Measurements from ENCODE around the gene TSPAN32. TPM values are rescaled to one million over a fixed set of nuclear protein-coding genes. Genes with fewer than 3 reads are reported as not detected.

The TSPAN32 gene
- total RNA-seq, 3 donors from 2014 or later: 2.9 to 4.6 (median 4.3) TPM

DNA sequence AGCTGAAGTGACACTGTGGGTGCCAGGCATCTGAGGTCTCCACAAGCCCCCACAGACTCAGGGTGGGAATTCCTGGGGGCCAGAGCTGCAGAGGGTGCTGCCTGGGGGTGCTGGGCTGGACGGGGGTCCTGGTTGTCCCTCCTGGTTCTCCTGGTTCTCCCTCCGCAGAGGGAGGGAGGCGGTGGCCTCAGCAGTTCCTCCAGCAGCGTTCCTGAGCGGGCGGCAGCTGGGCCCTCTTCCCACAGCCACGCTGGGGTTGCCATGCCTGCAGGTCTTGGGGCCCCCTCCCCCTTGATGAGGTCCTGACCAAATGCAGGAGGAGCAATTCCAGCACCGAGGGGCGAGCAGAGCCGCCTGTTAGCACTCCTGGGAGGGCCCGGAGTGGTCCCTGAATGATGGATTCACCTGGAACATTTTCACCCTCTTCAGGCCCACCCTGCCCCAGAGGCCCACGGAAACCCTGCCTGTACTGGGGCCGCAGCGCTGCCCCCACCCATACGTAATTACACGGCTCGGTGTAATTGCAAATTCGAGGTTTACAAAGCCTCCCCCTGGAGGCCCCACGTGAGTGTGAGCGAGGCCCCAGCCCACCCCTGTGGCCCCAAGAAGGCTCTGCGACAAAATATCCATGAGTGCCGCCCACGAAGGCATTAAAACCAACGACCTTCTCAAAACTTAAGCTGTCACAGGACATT, 730 bp upstream of the TSPAN32 start:
- Mint-ChIP-seq H3K4me1 (ENCODE audit: low read depth) (peaks cover 65% of the 10 kb centered on the region), H3K4me3 (peak overlapping the region; percentile 87), H3K36me3 (ENCODE audit: insufficient read depth) (peaks cover 3% of the 10 kb centered on the region), H3K9me3 (no peaks in the 10 kb centered on the region), H3K27me3 (ENCODE audit: low read depth) (no peaks in the 10 kb centered on the region)
- DNase-seq (no peak), ATAC-seq (peak; percentile 6 to 7)

DNA sequence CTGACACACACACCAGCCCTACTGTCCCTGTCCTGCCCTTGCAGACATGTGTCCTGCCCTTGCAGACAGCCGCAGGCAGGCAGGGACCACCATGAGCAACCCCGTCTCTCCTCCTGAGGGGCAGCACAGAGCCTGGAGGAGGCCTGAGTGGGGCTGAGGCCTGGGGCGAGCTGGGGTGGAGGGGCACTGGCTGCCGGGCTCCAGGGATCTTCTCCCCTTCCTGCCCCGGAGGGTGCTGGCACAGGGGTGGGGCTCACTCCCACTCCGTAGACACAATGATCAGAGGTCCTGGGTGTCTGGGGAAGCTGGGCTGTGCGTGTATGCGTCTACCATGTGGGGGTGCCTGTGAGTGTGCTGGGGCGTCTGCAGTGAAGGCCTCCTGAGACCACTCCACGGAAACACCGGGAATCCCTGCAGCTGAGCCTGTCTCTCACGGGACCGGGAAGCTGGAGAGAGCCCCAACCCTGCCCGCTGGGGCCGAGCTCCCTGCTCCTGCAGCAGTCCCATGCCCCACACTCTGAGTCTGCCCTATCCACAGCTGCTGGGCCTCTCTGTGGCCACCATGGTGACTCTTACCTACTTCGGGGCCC, 588 bp downstream of the TSPAN32 start:
- H3K9me3 Mint-ChIP-seq: no peaks in the 10 kb centered on the region
- ATAC-seq: peak; percentile 31 to 36
- peak overlapping the region; percentile 87 for H3K4me3 Mint-ChIP-seq
- H3K36me3 Mint-ChIP-seq (ENCODE audit: insufficient read depth): peaks cover under 1% of the 10 kb centered on the region
- DNase-seq: no peak
- H3K27me3 Mint-ChIP-seq (ENCODE audit: low read depth): no peaks in the 10 kb centered on the region
- H3K4me1 Mint-ChIP-seq (ENCODE audit: low read depth): peaks cover 68% of the 10 kb centered on the region

DNA sequence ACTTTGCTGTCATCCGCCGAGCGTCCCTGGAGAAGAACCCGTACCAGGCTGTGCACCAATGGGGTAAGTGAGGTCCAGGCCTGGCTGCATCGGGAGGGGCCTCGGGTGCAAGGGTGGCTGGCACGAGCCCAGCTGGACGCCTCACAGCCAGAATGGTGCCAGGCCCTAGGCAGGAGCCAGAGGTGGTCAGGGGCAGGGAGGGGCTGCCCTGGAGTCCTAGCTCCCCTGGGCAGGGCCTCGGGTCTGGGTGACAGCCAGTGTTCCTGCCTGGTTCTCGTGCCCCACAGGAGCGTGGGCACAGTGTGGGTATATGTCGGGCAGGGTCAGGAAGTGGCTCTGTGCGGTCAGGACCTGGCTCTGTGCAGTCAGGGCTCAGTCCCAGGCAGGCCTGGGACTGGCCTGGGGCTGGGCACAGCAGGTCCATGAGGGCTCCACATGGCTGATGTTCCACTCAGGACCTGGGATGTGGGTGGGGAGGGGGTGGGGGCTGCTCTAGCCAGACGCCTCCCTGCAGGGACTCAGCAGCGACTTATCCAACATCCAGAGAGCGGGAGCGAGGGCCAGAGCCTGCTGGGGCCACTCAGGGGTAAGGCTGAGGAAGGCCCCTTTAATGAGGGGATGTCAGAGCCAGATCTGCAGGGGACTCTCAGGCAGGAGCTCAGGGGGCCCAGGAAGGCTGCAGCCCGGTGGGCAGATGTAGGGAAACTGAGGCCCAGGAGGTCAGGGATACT, 1.2 kb downstream of the TSPAN32 start:
- ATAC-seq: no peak
- Mint-ChIP-seq H3K27me3 (ENCODE audit: low read depth) (no peaks in the 10 kb centered on the region), H3K4me3 (peak overlapping the region; percentile 87), H3K9me3 (no peaks in the 10 kb centered on the region), H3K4me1 (ENCODE audit: low read depth) (peaks cover 65% of the 10 kb centered on the region), H3K36me3 (ENCODE audit: insufficient read depth) (no peaks in the 10 kb centered on the region)
- no peak for DNase-seq

DNA sequence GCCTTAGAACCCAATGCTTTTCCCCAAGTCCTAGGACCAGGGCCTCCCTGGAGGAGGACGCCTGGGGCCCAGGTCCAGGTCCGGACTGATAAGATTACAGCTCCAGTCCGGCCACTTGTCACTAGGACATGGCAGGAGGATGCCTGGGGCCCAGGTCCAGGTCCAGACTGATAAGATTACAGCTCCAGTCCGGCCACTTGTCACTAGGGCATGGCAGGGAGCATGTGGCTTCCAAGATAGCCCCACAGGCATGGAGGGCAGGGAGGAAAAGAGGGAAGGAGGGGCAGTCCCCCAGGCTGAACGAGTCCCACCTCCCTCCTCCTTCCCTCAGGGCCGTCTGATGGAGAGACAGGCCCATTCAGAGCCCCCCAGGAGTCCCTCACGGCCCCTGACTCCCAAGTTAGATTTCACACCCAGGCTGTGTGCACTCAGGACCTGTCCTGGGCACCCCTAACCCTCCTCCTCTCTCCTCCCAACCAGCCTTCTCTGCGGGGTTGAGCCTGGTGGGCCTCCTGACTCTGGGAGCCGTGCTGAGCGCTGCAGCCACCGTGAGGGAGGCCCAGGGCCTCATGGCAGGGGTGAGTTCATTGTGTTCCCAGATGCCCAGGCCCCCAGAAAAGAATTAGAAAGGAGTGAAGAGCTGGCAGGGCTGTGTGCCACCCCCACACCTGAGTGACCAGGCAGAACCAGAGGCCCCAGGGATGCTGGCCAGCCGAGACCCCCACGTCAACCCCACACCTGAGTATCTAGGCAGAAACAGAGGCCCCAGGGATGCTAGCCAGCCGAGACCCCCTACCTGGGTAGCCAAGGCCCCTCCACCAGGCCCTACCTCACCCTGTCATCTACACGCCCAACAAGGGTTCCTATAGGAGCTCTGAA, 2.1 kb downstream of the TSPAN32 start:
- Mint-ChIP-seq H3K27me3 (ENCODE audit: low read depth) (no peaks in the 10 kb centered on the region), H3K4me1 (ENCODE audit: low read depth) (peaks cover 62% of the 10 kb centered on the region), H3K36me3 (ENCODE audit: insufficient read depth) (no peaks in the 10 kb centered on the region), H3K9me3 (no peaks in the 10 kb centered on the region), H3K4me3 (peak overlapping the region; percentile 87)
- ATAC-seq: no peak
- DNase-seq: no peak

DNA sequence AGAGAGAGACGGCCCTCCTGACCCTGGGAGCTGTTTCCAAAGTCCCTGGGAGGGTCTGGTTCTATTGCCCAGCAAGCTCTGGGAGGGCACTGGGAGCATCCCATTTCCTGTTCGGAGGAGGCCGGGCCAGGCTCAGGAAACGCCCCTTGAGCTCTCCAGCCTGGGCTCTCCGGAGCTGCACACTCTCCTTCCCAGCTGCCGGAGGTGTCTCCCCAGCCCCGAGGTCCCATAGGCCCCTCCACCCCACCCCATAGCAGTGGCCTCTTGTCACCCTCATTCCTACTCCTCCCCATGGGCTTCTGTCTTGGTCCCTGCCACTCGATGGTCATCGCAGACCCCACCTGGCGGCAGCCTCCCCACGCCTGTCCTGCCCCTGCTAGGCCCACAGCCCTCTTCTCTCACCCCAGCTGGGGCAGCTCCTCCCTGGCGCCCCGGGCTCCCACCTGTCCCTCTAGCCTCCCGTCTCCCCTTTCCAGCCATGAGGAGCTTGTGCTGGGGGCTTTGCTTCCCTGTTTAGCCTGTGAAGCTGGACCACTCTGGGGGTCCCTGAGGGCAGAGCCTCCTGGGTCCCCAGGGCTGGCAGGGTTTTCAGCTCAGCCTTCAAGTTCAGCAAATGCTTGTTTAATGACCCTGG, 2.8 kb downstream of the TSPAN32 start:
- no peaks in the 10 kb centered on the region for H3K36me3 Mint-ChIP-seq (ENCODE audit: insufficient read depth)
- DNase-seq (no peak), ATAC-seq (no peak)
- H3K4me1 Mint-ChIP-seq (ENCODE audit: low read depth): peaks cover 58% of the 10 kb centered on the region
- H3K4me3 Mint-ChIP-seq: no peak overlapping the region
- no peaks in the 10 kb centered on the region for H3K9me3 Mint-ChIP-seq
- H3K27me3 Mint-ChIP-seq (ENCODE audit: low read depth): no peaks in the 10 kb centered on the region

DNA sequence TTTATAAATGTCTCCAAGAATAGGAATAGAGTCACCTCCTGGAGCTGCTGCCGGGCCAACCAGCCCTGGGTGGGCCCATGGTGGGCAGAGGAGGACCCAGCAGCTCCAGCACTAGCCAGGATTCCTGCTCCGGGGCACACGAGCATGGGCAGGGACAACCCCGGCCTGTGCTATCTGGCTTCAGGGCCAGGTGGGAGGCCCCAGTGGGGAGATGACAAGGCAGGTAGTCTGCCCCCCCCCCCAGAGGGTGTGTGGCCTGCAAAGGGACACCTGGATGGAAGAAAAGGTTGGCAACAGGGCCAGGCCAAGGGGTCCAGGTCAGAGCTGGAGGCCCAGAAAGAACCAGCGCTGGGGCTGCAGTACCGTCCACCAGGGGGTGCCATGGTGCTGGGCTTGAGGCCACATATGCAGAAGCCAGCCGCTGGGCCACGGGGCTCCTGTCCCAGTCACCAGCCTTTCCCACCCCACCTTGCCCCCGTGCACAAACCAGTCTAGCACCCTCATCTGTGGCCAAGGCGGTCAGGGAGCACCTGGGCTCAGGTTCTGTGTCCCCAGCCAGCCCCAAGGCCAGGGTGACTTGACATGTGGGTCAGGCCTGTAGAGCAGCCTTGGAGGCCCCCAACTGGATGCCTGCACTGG, 3.4 kb downstream of the TSPAN32 start:
- peaks cover 57% of the 10 kb centered on the region for H3K4me1 Mint-ChIP-seq (ENCODE audit: low read depth)
- no peaks in the 10 kb centered on the region for H3K36me3 Mint-ChIP-seq (ENCODE audit: insufficient read depth)
- H3K27me3 Mint-ChIP-seq (ENCODE audit: low read depth): no peaks in the 10 kb centered on the region
- DNase-seq (peak; percentile 81), ATAC-seq (peak; percentile 56 to 61)
- no peaks in the 10 kb centered on the region for H3K9me3 Mint-ChIP-seq
- H3K4me3 Mint-ChIP-seq: peak overlapping the region; percentile 65

DNA sequence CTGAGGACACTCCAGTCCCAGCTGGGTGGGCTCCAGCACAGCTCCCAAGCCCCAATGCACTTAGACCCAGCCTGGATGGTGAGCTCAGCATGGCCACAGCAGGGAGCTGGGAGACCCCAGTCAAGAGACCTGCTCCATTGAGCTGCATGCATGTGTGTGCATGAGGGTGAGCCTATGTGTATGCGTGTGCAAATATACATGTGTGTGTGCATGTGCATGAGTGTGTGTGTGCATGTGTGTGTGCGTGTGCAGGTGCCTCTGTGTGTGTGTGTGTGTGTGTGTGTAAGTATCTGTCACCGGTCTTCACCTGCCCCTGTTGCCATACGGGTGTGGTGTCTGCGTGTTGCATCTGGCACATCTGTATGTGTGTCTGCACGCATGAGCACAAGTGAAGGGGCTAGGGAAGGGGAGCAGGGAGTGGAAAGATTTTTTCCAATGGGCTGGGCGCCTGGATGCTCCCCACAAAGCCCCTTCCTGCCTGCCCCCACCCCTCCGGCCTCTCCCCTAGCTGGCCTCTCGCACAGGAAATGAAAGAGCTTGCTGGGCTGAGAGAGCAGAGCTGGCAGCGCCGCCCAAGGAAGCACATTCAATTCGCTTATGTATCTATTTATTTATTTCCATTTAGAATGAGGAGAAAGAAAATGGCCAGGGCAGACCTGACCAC, 4.1 kb downstream of the TSPAN32 start:
- peaks cover 51% of the 10 kb centered on the region for H3K4me1 Mint-ChIP-seq (ENCODE audit: low read depth)
- no peaks in the 10 kb centered on the region for H3K27me3 Mint-ChIP-seq (ENCODE audit: low read depth)
- no peaks in the 10 kb centered on the region for H3K36me3 Mint-ChIP-seq (ENCODE audit: insufficient read depth)
- DNase-seq (no peak), ATAC-seq (peak; percentile 1 to 9)
- H3K9me3 Mint-ChIP-seq: no peaks in the 10 kb centered on the region
- peak overlapping the region; percentile 65 for H3K4me3 Mint-ChIP-seq

DNA sequence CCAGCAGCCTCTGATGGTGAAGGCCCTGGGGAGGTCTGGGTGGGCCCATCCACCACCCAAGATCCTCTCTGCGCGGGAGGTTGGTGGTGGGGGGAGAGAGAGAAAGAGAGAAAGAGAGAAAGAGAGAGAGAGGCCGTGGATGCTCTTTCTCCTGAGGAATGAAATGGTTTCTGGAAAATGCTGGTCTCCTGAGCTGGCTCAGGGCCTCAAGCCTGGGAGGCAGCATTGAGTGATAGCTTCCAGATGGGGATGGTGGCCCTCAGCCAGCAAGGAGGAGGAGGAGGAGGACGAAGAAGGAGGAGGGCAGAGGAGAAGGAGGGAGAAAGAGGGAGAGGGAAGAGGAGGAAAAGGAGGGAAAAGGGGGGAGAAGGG, 4.6 kb downstream of the TSPAN32 start:
- Mint-ChIP-seq H3K4me1 (ENCODE audit: low read depth) (peaks cover 46% of the 10 kb centered on the region), H3K4me3 (peak overlapping the region; percentile 65), H3K27me3 (ENCODE audit: low read depth) (no peaks in the 10 kb centered on the region), H3K36me3 (ENCODE audit: insufficient read depth) (no peaks in the 10 kb centered on the region), H3K9me3 (no peaks in the 10 kb centered on the region)
- DNase-seq: no peak
- ATAC-seq: no peak

DNA sequence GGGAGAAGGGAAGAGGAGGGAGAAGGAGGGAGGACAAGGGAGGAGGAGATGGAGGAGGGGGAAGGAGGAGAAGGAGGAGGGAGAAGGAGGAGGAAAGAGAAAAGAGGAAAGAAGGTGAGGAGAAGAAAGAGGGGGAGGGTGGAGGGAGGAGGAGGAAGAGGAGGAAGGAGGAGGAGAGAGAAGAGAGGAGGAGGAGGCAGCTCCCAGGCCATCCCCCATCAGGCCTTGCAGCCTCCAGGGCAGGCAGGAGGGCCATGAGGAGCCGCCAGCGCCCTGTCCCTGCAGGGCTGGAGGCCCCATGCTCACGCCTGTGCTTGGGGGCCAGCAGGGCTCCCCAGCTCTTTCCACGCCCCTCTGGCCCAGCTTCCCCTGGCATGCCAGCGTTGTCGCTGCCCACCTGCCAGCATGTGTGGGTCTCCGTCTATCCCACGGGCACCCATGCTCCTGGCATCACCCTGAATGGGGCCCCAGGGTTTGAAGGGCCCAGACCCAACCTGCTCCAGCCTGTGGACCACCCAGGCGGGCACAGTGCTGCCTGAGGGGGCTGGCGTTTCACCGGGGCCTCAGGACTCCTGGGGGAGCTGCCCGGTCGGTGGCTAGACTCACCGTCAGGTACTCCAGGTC, 5.2 kb downstream of the TSPAN32 start:
- H3K4me1 Mint-ChIP-seq (ENCODE audit: low read depth): peaks cover 41% of the 10 kb centered on the region
- DNase-seq: no peak
- H3K36me3 Mint-ChIP-seq (ENCODE audit: insufficient read depth): no peaks in the 10 kb centered on the region
- H3K4me3 Mint-ChIP-seq: no peak overlapping the region
- H3K27me3 Mint-ChIP-seq (ENCODE audit: low read depth): no peaks in the 10 kb centered on the region
- ATAC-seq: no peak
- no peaks in the 10 kb centered on the region for H3K9me3 Mint-ChIP-seq

DNA sequence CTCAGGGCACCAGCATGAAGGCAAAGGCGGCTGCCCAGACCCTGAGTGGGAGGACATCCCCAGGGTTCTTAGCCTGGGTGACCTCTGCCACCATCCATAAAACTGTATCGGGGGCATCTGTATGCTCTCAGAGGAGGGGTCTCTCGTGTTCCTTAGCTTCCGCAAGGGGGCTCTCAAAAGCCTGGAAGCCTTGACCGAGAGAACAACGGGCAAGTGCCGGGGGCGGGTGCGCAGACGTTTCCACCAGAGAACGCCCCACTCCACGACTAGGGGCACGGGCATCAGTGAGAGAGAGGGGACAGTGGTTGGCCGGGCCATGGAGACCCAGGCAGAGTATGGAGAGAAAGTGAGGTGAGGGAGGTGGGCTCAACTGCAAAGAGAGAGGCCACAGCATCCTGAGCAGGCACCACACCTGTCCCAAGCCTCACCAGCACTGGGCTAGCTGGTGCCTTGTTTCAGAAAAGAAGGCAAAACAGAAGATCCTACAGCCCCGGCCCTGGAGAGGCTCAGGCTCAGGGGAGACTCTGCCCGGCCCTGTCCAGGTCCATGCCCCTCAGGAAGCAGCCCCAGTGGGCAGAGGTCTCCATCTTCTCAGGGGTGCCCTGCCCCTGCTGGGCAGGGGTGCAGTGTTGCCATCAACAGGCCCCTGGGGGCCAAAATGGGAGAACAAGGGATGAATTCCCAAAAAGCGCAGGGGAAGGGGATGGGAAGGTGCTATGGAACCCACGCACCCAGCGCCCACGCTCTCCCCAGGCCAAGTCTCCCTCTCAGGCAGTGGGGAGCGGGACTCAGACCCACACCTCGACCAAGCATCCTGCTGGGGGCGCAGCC, 5.9 kb downstream of the TSPAN32 start:
- DNase-seq (no peak), ATAC-seq (no peak)
- Mint-ChIP-seq H3K9me3 (no peaks in the 10 kb centered on the region), H3K36me3 (ENCODE audit: insufficient read depth) (no peaks in the 10 kb centered on the region), H3K4me3 (no peak overlapping the region), H3K4me1 (ENCODE audit: low read depth) (peaks cover 38% of the 10 kb centered on the region), H3K27me3 (ENCODE audit: low read depth) (no peaks in the 10 kb centered on the region)

DNA sequence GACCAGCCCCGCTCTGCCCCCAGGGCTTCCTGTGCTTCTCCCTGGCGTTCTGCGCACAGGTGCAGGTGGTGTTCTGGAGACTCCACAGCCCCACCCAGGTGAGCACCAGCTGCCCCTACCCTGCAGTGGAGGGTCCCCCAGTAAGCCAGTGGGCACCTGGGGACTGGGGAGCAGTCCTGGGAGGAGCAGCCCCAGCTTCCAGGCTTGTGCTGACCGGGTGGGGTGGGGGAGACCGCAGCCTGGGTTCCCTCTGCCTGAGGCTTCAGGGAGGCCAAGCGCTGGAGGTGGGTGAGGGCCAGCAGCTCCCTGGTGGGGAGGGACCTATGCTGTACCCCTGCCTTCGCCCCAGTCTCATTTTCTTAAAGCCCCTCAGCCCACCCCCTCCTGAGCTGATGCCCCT, 6.9 kb downstream of the TSPAN32 start:
- H3K9me3 Mint-ChIP-seq: no peaks in the 10 kb centered on the region
- ATAC-seq: no peak
- no peak overlapping the region for H3K4me3 Mint-ChIP-seq
- DNase-seq: no peak
- no peaks in the 10 kb centered on the region for H3K36me3 Mint-ChIP-seq (ENCODE audit: insufficient read depth)
- no peaks in the 10 kb centered on the region for H3K27me3 Mint-ChIP-seq (ENCODE audit: low read depth)
- peaks cover 31% of the 10 kb centered on the region for H3K4me1 Mint-ChIP-seq (ENCODE audit: low read depth)

Measured in activated T-cell treated with anti-CD3 and anti-CD28 coated beads, Interleukin-2, amount 50 U/mL, for 4 hours (primary cell).